OCI-LY3 (cell line): ENCODE data around the gene ALG3.

Experiments
- EZH2phosphoT487 ChIP-seq: fragments of 200-600 bp; shearing (Covaris generic); IDR thresholded peaks from 2 replicates; pipeline ENCODE4 v1.6.1; 2018; ENCODE audit warnings: antibody characterized with exemption, mixed run types, low read depth
- TF ChIP-seq, protein P1 (sequence below): fragments of 200-600, 300-600 bp; sonication (generic); IDR thresholded peaks from 2 replicates; pipeline ENCODE4 v1.5.1; 2014; ENCODE audit warnings: antibody characterized with exemption, low read length, low read depth

DNA sequence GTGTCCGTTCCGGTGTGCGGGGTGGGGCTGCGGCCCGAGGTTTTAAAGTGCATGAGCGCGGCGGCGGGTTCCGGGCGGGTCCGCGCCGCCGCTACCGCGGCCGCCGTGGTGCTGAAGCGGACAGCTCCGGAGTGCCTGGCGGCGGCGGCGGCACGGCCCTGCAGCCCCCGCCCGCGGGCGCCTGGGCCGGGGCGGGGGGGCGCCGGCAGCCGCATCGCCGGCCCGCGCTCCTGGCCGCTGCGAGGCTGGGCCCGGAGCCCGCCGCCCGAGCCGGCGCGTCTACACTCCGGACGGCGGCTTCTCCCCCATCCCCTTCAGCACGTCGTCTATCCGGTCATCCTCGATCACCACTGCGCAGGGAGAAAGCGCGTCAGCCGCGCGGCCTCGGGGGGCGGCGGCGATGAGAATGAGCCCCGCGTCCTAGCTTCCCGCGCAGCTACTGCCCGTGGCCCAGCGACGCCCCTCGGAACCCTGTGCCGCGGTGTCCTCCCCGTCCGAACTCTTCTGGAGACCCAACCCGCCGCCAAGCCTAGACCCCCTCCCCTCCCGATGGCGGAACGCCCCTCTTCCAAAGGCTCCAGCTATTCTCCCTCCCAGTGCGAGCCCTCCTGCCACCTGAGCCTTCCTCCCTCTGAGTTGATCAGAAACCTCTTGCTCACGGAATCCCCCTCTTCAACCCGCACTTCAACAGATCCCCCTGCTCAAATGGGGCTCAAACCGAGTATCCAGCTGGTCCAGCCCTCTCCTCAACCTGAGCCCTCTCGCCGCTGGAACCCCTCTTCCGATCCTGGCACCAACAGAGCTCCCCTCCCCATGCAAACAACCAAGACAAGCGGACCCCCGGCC, 11.3 kb upstream of the ALG3 start:
- TF ChIP-seq, protein P1, sequence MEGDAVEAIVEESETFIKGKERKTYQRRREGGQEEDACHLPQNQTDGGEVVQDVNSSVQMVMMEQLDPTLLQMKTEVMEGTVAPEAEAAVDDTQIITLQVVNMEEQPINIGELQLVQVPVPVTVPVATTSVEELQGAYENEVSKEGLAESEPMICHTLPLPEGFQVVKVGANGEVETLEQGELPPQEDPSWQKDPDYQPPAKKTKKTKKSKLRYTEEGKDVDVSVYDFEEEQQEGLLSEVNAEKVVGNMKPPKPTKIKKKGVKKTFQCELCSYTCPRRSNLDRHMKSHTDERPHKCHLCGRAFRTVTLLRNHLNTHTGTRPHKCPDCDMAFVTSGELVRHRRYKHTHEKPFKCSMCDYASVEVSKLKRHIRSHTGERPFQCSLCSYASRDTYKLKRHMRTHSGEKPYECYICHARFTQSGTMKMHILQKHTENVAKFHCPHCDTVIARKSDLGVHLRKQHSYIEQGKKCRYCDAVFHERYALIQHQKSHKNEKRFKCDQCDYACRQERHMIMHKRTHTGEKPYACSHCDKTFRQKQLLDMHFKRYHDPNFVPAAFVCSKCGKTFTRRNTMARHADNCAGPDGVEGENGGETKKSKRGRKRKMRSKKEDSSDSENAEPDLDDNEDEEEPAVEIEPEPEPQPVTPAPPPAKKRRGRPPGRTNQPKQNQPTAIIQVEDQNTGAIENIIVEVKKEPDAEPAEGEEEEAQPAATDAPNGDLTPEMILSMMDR = no peak
- TF ChIP-seq EZH2phosphoT487 = no peak
